ENCODE measurements around the gene PCBP3.

- TF ChIP-seq POLR2A (IDR thresholded peaks at IDR 0.05) (no peak), CTCF (IDR thresholded peaks at IDR 0.05 in 4 of 5, conservative IDR thresholded peaks at IDR 0.05 in 1 of 5) (no peak)
Measured at GRCh38 chr21:45640001-45640887, 3.3 kb upstream of the PCBP3 start.

All from gastrocnemius medialis (tissue), 4 donors.